ENCODE data around the gene PPP1R9B.

The PPP1R9B gene, protein sequence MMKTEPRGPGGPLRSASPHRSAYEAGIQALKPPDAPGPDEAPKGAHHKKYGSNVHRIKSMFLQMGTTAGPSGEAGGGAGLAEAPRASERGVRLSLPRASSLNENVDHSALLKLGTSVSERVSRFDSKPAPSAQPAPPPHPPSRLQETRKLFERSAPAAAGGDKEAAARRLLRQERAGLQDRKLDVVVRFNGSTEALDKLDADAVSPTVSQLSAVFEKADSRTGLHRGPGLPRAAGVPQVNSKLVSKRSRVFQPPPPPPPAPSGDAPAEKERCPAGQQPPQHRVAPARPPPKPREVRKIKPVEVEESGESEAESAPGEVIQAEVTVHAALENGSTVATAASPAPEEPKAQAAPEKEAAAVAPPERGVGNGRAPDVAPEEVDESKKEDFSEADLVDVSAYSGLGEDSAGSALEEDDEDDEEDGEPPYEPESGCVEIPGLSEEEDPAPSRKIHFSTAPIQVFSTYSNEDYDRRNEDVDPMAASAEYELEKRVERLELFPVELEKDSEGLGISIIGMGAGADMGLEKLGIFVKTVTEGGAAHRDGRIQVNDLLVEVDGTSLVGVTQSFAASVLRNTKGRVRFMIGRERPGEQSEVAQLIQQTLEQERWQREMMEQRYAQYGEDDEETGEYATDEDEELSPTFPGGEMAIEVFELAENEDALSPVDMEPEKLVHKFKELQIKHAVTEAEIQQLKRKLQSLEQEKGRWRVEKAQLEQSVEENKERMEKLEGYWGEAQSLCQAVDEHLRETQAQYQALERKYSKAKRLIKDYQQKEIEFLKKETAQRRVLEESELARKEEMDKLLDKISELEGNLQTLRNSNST

DNA sequence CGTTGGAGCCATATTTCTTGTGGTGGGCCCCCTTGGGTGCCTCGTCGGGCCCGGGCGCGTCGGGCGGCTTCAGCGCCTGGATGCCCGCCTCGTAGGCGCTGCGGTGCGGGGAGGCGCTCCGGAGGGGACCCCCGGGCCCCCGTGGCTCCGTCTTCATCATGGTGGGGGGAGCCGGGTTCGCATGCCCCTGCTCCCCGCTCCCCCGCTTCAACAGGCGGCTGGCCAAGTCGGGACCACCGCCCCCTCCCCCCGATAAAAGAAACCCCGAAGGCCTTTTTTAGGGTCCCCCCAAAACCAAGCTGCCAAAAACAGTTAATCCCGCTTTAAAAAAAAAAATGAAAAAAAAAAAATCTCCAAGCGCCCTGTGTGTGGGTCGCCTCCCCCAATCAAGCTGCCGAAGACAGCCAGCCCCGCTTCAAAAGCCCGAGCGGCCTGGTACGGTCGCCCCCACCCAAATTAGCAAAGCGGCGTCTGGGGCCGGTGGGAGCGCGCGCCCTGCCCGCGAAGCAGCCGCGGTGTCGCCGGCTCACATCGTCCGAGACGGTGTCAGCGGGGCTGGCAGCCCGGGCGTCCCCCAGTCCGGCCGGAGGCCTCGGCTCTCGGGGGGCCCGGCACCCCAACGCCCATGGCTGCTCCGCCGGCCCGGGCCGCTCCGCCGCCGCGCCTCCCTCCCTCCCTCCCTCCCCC lies at the start of gene PPP1R9B:
Gene PPP1R9B (minus strand): TSS at position 324 of the 687 bp plus-strand sequence. CDS start 164 bp downstream, at position 160.
- no peak for DNase-seq (ENCODE audit: low read depth in 2 of 2)

DNA sequence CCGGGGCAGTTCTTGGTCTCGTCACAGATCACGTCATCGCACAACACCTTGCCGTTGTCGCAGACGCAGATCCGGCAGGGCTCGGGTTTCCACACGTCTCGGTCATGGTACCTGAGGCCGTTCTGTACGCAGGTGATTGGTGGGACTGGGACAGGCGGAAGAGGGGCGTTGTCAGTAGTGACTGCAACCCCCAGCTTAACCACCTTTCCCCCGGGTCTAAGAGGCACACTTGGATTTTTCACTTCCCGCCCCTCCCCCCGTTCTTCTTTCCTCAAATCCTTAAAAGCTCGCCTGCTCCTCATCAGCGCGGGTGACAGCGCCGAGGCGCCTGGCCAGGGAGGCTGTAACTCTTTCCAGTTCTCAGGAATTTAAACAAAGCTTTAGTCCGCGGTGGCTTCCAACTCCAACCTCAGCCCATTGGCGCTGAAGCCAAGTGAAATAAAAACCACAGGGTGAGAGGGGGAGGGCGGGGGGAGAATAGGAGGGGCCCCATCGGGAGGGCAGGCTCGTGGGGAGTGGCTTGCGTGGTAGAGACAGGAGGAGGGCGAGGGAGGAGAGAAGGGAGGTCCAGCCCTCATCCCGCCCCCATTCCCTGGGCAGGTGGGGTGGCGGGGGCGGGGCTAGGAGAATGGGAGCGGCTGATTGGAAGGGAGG lies 49.5 kb upstream of the PPP1R9B start:
- DNase-seq (ENCODE audit: low read depth in 2 of 2) = peak; percentile 29 to 39

DNA sequence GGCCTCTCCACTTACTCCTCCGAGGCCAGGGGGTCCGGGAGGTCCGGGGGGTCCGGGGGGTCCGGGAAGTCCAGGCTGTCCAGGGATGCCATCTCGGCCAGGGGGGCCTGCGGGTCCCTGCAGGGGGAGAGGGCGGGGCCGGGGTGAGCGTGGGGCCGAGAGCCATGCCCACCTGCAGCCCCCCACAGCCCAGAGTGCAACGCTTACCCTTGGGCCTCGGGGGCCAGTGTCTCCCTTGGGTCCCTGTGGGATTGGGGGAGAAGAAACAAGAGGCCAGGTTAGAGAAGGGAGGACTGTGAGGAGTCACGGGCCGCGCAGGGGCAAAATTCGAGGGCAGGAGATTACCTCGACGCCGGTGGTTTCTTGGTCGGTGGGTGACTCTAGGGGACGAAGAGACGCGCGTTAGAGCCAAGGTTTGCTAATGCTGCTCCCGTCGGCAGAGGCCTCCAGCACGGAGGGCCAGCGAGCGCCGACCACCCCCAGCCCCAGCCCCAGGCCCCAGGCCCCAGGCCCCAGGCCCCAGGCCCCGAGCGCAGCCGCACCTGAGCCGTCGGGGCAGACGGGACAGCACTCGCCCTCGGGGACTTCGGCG lies 48.8 kb upstream of the PPP1R9B start:
- no peak for DNase-seq (ENCODE audit: low read depth in 2 of 2)

DNA sequence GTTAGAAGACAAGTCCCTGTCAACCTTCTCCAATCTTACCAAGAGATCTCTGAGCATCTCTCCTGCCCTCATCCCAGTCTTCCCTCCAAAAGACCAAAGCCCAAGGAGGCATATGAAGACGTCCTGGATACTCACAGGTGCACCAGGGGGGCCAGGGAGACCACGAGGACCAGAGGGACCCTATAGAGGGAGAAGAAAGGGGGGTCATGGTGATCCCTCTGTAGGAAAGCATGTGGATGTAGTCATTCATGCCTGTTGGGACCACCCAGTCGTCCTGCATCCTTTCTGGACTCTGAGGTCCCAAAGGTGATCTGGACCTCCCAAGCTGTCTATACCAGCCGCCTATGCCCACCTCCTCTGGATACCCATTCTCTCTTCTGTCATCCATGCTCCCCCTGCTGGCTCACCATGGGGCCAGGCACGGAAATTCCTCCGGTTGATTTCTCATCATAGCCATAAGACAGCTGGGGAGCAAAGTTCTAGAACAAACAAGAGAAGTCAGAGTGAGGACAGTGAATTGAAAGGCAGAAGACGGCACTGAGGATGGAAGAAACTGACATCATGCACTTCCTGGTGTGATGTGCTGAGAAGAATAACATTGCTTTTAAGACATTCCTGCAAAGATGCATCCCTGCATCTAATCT lies 47.7 kb upstream of the PPP1R9B start:
- DNase-seq (ENCODE audit: low read depth in 2 of 2) = peak in 1 of 2 donors; percentile 24

DNA sequence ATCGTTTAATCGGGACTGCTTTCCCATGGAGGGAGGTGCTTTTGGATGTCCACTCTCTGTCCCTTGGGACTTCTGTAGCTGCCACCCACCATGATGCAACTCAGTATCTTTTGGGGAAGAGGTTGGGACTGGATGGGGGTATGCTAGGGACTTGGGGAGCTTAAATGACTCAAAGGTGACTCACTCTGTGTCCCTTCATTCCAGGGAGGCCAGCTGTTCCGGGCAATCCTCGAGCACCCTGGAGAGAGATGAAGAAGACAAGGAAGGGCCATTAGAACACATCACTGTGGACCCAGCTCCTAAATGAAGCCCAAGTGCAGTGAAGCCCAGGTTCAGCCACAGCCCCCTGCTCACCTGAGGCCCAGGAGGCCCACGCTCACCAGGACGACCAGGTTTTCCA lies 46.3 kb upstream of the PPP1R9B start:
- no peak for DNase-seq (ENCODE audit: low read depth in 2 of 2)

DNA sequence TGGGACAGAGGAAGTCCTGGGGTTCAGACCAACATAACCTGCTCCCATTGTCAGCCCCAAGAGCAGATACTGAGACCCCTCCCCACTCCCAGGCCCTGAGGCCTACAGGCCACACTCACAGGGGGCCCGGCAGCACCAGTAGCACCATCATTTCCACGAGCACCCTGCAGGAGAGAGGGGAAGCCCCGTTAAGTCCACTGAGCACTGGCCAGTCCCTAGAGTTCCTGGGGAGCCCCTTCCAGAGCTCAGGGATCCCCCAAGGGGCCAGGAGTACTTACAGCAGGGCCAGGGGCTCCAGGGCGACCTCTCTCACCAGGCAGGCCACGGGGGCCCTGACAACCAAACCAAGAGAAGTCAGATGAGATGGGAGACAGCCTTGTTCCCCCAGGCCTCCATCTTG lies 45.6 kb upstream of the PPP1R9B start:
- DNase-seq (ENCODE audit: low read depth in 2 of 2) = no peak

DNA sequence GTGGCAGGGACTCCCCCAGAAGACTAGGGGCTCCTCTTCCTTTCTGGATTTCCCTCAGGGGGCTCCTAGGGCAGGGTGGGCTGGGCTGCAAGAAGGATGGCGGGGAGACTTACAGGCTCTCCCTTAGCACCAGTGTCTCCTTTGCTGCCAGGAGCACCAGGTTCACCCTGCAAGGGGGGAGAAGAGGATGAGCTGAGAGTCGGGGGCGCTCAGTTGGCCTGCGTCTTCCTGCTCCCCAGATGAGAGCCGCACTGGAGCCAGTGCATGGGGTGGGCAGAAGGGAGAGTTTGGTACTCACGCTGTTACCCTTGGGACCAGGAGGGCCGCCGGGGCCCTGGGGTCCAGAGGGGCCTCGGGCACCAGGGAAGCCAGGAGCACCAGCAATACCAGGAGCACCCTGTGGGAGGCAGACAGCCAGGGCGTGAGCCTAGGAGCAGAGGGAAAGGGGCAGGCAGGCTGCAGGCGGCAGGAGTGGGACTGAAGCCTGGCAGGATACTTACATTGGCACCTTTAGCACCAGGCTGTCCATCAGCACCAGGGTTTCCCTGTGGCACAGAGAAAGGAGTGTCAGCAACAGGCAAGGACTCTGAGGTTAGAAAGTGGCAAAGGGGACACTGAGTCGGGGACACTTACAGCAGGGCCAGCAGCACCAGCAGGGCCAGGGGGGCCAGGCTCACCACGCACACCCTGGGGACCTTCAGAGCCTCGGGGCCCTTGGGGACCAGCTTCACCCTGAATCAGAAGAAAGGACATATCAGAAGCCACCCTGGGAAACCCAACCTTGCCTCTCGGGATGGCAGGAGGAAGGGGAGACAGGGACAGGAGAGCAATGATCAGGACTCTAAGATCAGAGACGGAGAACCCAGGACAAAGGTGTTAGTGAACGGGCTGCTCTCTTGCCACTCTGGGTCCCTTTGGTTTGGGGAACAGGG lies 44.7 kb upstream of the PPP1R9B start:
- DNase-seq (ENCODE audit: low read depth in 2 of 2) = no peak

DNA sequence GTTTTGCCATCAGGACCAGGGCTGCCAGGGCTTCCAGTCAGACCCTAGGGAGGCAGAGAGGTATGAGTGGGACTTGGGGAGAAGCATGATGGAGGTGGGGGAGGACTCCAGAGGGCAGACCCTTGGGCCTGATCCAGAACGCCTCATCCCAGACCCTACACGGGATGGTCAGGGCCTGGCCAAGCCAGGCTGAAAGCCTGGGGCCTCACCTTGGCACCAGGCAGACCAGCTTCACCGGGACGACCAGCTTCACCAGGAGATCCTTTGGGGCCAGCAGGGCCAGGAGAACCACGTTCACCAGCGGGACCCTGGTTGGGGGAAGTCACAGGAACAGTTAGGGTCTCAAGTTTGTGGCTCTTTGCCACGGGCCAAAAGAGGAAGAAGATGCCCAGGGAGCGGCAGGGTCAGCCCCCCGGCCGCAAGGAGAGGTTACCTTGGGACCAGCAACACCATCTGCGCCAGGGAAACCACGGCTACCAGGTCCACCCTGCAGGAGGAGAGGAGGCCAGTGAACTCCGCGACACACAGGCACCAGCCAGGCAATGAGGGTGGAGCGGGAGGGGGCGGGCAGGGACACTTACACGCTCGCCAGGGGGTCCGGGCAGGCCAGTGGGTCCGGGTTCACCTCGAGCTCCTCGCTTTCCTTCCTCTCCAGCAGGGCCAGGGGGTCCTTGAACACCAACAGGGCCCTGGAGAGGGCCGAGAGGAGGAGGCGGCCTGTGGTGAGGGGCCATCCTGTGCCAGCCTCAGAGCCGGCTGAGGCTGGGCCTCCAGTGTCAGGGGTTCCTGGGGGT lies 43.9 kb upstream of the PPP1R9B start:
- no peak for DNase-seq (ENCODE audit: low read depth in 2 of 2)

DNA sequence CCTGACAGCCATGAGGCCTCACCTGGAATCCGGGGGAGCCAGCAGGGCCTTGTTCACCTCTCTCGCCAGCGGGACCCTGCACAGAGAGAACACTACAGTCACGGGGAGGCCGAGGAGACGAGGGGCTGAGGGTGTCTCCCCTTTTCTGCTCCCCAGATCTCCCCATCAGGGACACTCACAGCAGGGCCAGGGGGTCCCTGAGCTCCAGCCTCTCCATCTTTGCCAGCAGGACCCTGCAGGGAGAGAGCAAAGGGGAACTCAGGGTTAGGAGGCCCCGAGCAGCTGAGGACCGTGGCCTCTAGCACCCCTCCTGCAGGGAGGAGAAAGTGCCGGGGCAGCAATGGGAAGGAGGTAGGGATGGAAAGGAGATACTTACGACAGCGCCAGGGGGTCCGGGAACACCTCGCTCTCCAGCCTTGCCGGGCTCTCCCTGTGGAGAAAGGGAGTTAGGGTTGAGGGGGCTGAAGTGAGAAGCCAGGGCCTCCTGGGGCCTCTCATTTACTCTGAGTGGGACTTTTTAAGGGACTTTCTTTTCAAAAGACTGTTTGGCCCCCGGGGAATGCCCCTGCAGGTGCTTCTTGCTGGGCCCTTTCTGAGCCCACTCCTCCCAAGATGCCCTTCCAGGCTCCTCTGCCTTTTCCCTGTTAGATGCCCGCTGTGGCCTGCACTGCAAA lies 42.3 kb upstream of the PPP1R9B start:
- DNase-seq (ENCODE audit: low read depth in 2 of 2) = no peak

DNA sequence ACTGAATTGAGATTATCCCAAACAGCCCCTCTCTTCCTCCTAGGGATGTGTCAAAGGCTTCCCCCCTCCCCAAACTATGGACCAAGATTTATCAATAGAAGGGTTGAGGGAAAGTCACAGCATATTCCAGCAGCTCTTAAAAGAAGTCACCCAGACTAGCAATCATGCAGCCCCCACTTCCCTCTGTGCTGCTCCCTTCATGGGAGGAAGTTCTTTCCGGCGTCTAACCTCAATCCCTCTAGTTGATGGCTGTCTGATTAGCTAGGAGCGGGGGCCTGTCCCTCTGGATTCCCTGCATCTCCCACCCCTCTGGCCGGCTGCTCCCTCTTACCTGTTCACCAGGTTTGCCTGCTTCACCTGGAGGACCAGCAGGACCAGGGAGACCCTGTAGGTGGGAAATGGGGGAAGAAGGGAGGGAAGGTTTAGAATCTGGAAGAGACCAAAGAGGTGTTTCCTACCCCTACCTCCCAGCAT lies 41.7 kb upstream of the PPP1R9B start:
- no peak for DNase-seq (ENCODE audit: low read depth in 2 of 2)

DNA sequence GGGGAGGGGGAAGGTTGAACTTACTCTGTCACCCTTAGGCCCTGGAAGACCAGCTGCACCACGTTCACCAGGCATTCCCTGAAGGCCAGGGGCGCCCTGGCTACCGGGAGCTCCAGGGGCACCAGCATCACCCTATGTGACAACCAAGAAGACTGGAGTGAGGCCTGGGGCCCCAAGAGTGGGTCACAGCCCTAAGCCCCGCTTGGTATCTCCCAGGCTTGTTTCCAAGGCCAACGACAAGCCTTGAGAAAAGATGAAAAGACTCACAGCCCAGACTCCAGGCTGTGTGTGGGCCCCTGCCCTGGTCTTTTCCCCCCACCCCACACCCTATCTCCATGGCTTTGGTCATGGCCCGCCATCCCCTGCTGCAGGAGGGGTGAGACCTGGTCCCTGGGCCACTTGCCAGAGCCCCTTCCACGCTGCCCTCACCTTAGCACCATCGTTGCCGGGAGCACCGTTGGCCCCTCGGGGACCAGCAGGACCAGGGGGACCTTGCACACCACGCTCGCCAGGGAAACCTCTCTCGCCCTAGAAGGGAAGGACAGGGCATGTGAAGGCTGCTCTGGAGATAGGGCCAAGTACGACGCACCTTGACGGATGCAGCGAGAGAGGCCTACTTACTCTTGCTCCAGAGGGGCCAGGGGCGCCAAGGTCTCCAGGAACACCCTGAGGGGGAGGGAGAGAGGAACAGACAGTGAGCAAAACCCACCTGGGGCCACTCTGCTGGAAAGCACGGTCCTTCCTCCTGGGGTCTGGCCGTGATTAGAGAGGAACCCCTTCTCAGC lies 41.1 kb upstream of the PPP1R9B start:
- no peak for DNase-seq (ENCODE audit: low read depth in 2 of 2)

DNA sequence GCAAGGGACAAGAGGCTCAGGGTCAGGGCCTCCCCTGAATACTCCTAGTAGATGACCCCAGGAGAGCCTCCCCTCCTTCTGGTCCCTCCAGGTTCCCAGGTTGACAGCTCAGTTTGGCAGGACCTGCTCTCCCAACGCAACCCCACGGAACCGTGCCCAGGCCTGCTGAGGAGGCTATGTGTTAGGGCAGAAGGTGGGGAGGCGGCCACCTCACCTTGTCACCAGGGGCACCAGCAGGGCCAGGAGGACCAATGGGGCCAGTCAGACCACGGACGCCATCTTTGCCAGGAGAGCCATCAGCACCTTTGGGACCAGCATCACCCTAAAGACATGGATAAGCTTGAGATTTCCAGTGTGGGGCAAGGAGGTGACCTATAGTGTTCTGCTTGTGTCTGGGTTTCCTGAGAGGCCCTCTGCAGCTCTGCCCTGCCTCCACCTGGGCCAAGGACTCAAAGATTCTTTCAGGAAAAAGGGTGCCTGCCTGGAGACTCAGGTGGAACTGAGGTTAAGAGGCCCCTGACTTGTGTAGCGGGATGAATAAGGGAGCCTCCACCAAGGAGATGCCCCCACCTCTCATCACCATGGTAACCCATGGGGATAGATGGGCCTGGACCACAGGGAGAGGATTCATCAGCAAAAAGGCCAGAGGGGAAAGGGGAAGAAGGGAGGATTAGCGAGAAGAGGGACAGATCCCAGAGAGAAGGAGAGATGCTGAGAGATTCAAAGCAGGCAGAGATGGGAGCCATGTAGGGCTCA lies 40.3 kb upstream of the PPP1R9B start:
- DNase-seq (ENCODE audit: low read depth in 2 of 2) = no peak

DNA sequence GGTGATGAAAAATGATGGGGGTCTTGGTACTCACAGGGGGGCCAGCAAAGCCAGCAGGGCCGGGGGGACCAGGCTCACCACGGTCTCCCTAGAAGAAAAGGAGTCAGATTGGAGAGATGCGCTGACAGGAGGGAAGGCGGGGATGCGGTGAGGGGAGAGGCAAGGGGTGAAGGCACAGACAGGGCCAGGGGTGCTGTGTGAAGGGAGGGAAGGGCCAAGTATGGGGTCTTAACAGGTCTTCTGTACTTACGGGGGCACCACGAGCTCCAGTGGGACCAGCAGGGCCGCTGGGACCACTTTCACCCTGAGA lies 39.8 kb upstream of the PPP1R9B start:
- DNase-seq (ENCODE audit: low read depth in 2 of 2) = no peak

DNA sequence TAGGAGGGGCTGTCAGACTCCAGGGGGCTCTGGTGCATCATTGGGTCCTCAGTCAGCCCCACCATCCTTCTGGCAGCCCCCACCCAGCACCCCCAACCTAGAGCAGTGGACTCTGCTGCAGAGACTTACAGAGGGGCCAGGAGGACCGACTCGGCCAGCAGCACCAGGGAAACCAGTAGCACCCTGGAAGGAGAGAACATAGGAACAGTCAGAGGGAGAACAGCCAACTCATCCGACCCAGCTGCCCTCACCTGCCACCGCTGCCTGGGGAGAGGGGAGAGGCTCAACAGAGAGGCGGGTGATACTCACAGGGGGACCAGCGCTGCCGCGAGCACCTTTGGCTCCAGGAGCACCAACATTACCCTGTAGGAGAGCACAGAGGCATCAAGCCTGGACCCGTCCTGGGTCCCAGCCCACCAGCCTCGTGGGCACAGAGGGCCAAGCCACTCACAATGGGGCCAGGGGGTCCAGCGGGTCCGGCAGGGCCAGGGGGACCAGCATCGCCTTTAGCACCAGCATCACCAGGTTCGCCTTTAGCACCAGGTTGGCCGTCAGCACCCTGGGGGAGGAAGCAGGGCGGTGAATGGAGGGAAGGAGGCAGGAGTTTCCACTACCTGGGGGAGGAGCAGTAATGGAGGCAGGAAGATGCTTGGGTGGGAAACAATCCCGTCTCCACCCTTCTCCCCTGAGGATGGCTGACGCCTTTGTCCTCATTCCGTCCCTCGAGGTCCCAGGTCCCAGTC lies 39.2 kb upstream of the PPP1R9B start:
- DNase-seq (ENCODE audit: low read depth in 2 of 2) = no peak

DNA sequence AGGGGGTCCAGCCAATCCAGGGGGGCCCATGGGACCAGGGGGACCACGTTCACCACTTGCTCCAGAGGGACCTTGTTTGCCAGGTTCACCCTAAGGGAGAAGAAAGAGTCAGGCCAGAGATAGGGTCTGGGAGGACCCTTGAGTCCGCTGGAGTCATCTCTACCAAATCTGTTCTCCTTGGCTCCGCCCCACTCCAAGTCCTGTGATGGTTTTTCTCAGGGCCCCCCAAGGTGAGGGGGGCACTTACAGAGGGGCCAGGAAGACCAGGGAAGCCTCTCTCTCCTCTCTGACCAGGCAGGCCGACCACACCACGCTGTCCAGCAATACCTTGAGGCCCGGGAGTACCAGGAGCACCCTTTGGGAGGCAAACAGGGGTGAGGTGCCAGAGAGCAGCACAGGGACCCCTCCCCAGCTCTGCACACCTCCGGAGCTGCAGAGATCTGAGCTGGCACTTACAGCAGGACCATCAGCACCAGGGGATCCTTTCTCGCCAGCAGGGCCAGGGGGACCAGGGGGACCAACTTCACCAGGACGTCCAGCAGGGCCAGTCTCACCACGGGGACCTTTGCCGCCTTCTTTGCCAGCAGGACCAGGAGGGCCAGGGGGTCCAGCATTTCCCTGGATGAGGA lies 38.6 kb upstream of the PPP1R9B start:
- no peak for DNase-seq (ENCODE audit: low read depth in 2 of 2)

DNA sequence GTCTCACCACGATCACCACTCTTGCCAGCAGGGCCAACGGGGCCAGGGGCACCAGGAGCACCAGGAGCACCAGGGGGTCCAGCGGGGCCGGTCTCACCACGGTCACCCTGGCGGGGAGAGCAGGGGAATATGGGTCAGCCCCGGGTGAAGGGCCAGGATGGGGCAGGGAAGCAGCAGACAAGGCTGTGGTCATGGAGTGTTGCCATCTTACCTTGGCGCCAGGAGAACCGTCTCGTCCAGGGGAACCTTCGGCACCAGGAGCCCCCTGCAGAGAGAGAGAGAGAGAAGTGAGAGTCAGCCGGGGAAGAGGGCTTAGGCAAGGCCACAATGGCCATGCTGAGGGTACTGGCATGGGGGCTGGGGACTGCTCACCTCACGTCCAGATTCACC lies 38.0 kb upstream of the PPP1R9B start:
- DNase-seq (ENCODE audit: low read depth in 2 of 2) = no peak

All from stimulated activated CD8-positive, alpha-beta memory T cell treated with anti-CD3 and anti-CD28 coated beads, Interleukin-2, amount 100 ng/mL, for 1 hour (primary cell).